T-helper 17 cell (primary cell): ENCODE results near the gene ALDH16A1. TPM values are rescaled to one million over a fixed set of nuclear protein-coding genes. Genes with fewer than 3 reads are reported as not detected.

Source experiments
- ATAC-seq: fragments of 150-1000 bp; cut with Tn5 transposase; 2 replicates; pipeline ENCODE4 v1.10.0; 2021; ENCODE audit warnings: mild to moderate bottlenecking, moderate library complexity
- DNase-seq, 3 donors: peaks; one replicate each; pipeline versions ENCODE4 v3.0.0 to v3.0.0-alpha.2; 2020 to 2021
- H3K9me3 ChIP-seq: one replicate; pipeline ENCODE4 v1.7.0; 2013; ENCODE audit warnings: low read length, mild to moderate bottlenecking; ENCODE audit not compliant: control insufficient read depth, poor library complexity, severe bottlenecking
- H3K27ac Mint-ChIP-seq: one replicate; pipeline ENCODE4 v1.8.0; 2022; ENCODE audit warnings: mild to moderate bottlenecking, moderate library complexity, mixed read lengths
- H3K27me3 Mint-ChIP-seq: one replicate; pipeline ENCODE4 v1.8.0; 2022; ENCODE audit warnings: mixed read lengths
- H3K36me3 Mint-ChIP-seq: one replicate; pipeline ENCODE4 v1.8.0; 2022; ENCODE audit warnings: low read depth, mixed read lengths
- H3K4me1 Mint-ChIP-seq: one replicate; pipeline ENCODE4 v1.8.0; 2022; ENCODE audit warnings: mild to moderate bottlenecking, mixed read lengths
- H3K4me3 Mint-ChIP-seq: one replicate; pipeline ENCODE4 v1.8.0; 2022; ENCODE audit warnings: mild to moderate bottlenecking, moderate library complexity, mixed read lengths
- total RNA-seq, 4 donors: library from RNA in 2 of 4; stranded (reverse) in 2 of 4; gene quantifications; one replicate each; pipeline ENCODE4 v1.2.3 and lab custom pipeline; 2022 to 2026

Gene ALDH16A1
- total RNA-seq (10 to 100 TPM; 34.8 to 38.0 TPM), total RNA-seq (lab: John Stamatoyannopoulos, UW) (40.3 to 68.5 reads per million in 2 donors)

DNA sequence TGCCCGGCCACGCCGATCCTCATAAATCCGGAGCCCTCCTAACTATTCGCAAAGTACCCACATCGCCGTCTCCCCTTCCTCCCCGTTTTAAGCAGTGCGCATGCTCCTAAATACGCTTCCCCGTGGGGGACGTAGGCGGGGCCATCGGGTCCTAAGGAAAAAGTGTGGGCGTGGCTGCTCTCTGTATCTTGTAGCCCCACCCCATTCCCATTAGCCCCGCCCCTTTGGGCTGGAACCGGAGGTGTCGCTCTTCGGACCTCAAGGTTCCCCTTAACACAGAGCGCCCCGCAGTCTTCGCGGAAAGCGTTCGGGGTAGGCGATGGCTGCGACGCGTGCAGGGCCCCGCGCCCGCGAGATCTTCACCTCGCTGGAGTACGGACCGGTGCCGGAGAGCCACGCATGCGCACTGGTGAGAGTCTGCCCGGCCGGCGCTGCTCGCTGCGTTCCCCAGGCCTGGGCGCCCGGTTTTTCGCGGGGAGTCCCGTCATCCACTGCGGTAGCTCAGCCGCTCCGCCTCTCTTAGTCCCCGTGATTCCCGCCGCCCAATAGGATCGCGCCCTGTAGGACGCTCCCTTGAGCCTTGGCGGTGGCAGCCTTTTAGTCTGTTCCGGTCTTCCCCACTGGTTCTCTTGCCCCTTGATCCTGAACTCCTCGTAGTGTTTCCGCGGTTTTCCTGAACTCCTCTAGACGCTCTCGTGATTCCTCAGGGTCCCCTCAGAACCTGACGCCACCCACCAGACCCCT lies at the start of gene ALDH16A1:
Gene ALDH16A1 (plus strand): TSS at position 213 of the 744 bp plus-strand sequence. CDS start 107 bp downstream, at position 320.
- H3K9me3 ChIP-seq = no peaks in the 10 kb centered on the region
- H3K27me3 Mint-ChIP-seq = no peaks in the 10 kb centered on the region
- peaks cover 4% of the 10 kb centered on the region for H3K36me3 Mint-ChIP-seq
- H3K4me1 Mint-ChIP-seq = peaks cover 48% of the 10 kb centered on the region
- DNase-seq (peak; percentile 97 to 98 (median 98)), ATAC-seq (peak; percentile 87)
- H3K27ac Mint-ChIP-seq = peak within 1 kb of the TSS; percentile 99
- peak within 1 kb of the TSS; percentile 96 for H3K4me3 Mint-ChIP-seq

DNA sequence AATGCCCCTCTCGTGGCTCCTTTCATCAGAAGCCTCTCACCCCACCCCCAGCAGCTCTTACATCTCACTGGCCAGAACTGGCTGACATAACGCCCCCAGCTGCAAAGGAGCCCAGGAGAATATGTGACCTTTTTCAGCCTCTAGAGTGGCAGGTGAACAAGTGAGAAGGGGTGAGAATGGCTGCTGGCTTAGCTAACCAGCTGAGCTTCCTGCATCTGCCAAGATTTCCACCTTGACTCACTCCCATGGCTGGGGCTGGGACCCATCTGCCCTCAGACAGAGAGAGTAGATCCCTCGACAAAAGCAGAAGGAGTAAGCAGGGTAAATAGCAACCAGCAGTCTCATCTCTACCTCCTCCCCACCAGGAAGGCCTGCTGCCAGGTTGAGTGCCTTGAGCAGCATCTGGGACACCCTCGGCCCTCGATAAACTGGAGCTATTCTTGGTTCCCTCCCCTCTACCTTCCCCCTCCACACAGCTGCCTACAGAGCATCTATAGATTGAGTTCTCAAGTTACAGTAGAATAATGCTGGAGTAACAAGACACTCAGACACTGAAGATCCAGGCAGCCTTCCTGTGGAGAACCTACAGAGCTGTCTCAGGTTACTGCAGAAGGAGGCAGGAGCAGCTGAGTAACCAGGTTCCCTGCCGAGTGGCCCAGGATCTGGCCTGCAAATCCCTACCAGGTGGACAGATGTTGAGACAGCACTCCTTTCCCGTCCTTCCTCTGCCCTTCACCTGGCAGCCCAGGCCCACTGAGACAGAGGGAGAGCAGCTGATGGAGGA lies 49.4 kb upstream of the ALDH16A1 start:
- Mint-ChIP-seq H3K4me1 (peaks cover 24% of the 10 kb centered on the region), H3K4me3 (no peak overlapping the region), H3K27ac (peak overlapping the region; percentile 67), H3K27me3 (no peaks in the 10 kb centered on the region), H3K36me3 (peaks cover 2% of the 10 kb centered on the region)
- ATAC-seq (no peak), DNase-seq (no peak)
- no peaks in the 10 kb centered on the region for H3K9me3 ChIP-seq

DNA sequence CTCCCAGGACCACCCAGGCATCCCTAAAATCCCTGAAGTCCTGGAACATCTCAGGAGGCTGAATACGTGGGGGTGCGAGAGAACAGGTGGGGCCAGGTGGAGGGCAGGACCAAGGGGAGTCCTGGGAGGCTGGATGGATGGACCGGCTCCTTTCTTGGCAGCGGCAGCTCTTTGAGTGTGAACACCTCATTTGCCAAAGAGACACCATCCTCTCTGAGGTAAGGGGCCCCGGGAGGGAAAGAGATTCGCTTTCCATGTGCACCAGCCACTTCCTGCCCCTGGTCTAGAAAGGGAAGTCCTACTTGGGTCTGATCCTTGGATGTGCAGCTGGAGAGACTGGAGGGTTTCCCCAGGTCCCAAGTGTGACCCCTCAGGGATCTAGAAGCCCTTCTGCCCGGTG lies 45.9 kb upstream of the ALDH16A1 start:
- peaks cover 47% of the 10 kb centered on the region for H3K4me1 Mint-ChIP-seq
- H3K27ac Mint-ChIP-seq = peak overlapping the region; percentile 95
- H3K36me3 Mint-ChIP-seq = peaks cover 2% of the 10 kb centered on the region
- no peak overlapping the region for H3K4me3 Mint-ChIP-seq
- DNase-seq = no peak
- no peaks in the 10 kb centered on the region for H3K27me3 Mint-ChIP-seq
- no peak for ATAC-seq
- H3K9me3 ChIP-seq = no peaks in the 10 kb centered on the region

DNA sequence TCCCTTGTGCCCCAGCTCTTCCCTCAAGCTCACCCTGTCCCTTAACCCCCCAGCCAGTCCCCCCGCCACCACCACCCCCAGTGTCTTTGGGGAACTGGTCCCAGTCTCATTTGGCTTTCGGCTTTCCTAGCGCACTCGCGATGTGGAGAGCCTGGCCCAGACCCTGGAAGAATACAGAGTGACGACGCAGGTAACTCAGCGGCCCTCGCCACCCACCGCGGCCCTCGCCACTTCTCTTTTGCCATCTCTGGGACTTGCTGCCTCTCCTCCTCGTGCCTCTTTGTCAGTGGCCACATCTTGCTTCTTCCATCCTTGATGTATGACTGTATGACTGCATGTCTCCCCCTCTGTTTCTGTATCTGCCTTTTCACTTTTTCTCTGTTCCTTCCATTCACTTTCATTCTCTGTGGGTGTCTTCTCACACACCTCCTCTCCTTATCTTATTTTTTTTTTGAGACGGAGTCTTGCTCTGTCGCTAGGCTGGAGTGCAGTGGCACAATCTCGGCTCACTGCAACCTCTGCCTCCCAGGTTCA lies 45.5 kb upstream of the ALDH16A1 start:
- H3K4me1 Mint-ChIP-seq = peaks cover 51% of the 10 kb centered on the region
- peak overlapping the region; percentile 95 for H3K27ac Mint-ChIP-seq
- H3K4me3 Mint-ChIP-seq = peak overlapping the region; percentile 79
- no peaks in the 10 kb centered on the region for H3K9me3 ChIP-seq
- H3K27me3 Mint-ChIP-seq = no peaks in the 10 kb centered on the region
- peaks cover 2% of the 10 kb centered on the region for H3K36me3 Mint-ChIP-seq
- DNase-seq (no peak), ATAC-seq (no peak)

DNA sequence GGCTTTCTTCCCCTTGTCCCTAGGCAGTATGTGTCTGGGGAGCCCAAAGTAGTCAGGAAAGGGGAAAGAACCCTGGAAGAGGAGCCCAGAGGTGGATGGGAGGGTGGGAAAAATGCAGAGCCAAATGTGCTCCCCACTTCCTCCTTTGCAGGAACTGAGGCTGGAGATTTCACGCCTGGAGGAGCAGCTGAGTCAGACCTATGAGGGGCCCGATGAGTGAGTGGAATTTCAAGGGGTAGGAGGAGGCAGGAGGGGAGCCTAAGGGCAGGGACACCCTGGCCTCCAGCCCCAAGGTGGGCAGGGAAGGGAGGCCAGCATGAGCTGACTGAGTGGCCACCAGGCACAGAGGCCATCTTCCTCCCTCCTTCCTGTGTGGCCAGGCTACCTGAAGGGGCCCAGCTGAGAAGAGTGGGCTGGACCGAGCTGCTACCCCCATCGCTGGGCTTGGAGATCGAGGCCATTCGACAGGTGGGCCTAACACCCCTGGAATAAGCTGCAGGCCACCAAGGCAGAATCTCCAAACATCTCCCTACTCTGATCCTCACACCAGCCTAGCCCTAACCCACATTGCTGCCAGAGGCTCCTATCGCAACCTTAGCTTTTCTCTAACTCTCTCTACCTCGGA lies 44.1 kb upstream of the ALDH16A1 start:
- ATAC-seq = no peak
- Mint-ChIP-seq H3K4me1 (peaks cover 52% of the 10 kb centered on the region), H3K27me3 (no peaks in the 10 kb centered on the region)

DNA sequence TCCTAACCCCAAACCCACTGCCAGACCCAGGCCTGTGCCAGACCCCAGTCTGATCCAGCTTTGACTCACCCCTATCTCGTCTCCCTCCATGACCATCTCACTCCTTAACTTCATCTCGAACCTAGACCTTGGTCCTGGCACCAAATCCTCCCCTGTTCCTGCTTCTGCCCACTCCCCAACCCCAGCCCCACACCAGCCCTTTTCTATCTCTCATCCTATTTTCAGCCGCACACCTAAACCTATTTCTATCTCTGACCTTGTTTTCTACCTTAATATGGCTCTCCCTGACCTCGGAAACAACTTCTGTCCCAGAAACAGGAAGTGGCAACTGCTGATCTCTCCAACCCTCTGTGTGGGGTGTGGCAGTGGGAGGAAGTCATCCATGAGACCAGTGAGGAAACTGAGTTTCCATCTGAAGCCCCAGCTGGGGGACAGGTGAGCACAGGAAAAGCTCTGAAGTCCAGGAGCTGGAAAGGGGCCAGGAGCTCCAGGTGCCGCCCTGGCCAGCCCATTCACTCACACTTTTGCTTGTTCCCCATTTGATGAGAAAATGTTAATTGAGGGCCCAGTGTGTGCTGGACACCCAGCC lies 43.5 kb upstream of the ALDH16A1 start:
- Mint-ChIP-seq H3K27ac (peak overlapping the region; percentile 95), H3K27me3 (no peaks in the 10 kb centered on the region), H3K36me3 (peaks cover 2% of the 10 kb centered on the region), H3K4me1 (peaks cover 52% of the 10 kb centered on the region), H3K4me3 (peak overlapping the region; percentile 71)
- no peak for DNase-seq
- peak; percentile 75 for ATAC-seq
- no peaks in the 10 kb centered on the region for H3K9me3 ChIP-seq

More for the DNA sequence above, 44.1 kb upstream of the ALDH16A1 start:
- H3K9me3 ChIP-seq = no peaks in the 10 kb centered on the region
- Mint-ChIP-seq H3K27ac (peak overlapping the region; percentile 95), H3K4me3 (peak overlapping the region; percentile 79), H3K36me3 (peaks cover 2% of the 10 kb centered on the region)
- DNase-seq = no peak

DNA sequence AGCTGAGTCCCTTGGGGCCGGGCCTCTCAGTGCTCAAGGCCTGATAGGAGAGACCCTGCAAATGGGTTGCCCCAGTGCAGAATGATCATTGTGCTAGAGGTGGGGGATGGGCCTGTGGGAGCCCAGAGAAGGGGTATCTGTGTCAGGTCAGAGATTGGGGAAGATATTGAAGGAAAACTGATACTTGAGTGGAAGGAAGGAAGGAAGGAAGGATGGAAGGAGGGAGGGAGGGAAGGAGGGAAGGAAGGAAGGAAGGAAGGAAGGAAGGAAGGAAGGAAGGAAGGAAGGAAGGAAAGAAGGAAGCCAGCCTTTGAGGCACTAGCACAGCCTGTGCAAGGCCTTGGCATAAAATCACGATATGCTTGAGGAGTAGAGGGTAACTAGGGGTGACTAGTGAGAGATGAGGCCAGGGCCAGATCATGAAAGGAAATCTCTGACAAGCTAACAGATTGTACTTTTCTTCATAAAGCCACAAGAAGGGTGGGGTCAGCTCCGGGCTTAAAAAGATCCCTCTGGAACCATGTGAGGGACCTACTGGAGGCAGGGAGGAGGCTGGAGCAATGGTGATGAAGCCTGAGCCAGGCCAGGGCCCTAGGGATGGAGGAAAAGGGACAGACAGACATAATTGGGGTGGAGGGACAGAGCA lies 41.2 kb upstream of the ALDH16A1 start:
- peak overlapping the region; percentile 95 for H3K27ac Mint-ChIP-seq
- H3K9me3 ChIP-seq = no peaks in the 10 kb centered on the region
- H3K4me3 Mint-ChIP-seq = peak overlapping the region; percentile 42
- H3K27me3 Mint-ChIP-seq = no peaks in the 10 kb centered on the region
- no peak for ATAC-seq
- DNase-seq = no peak
- peaks cover 2% of the 10 kb centered on the region for H3K36me3 Mint-ChIP-seq
- H3K4me1 Mint-ChIP-seq = peaks cover 52% of the 10 kb centered on the region

DNA sequence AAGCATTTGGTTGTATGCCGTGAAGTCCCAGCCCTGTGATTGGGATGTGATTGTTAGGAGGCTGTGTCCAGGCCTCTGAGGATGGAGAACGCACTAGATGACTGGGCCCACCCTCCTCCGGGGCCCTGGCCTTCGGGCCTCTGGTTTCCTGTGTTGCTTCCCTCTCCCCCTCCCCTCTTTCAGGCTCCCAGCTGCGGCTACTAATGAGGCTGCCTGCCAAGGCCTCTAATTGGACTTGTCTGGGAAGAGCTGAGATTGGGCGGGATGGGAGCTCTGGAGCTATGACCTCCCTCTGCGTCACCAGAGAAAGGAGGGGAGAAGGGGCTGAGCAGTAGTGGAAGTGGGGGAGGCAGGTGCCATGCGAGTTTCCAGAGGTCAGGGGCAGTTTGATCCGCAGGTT lies 39.7 kb upstream of the ALDH16A1 start:
- H3K36me3 Mint-ChIP-seq = peaks cover 2% of the 10 kb centered on the region
- H3K27me3 Mint-ChIP-seq = peaks cover 10% of the 10 kb centered on the region
- no peak for ATAC-seq

DNA sequence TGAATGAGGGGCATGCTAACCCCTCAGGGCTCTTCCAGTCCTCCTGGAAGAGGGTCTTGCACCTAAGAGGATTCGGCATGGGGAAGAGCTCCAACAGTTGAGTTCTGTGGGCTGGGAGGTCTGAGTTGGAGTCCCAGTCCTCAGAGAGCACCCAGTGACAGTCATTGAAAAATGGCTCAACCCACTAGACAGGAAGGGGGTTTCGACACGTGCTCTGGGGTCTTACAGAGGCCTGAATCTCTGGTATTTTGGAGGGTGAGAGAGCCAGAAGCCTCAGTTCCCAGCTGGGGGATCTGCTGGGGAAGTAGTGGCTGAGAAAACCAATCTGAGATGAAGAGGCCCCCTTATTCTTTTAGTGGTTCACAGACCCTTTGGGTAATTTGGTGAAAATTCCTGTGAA lies 38.8 kb upstream of the ALDH16A1 start:
- ATAC-seq (no peak), DNase-seq (no peak)
- peaks cover 19% of the 10 kb centered on the region for H3K27me3 Mint-ChIP-seq
- H3K4me3 Mint-ChIP-seq = peak overlapping the region; percentile 25
- H3K4me1 Mint-ChIP-seq = peaks cover 40% of the 10 kb centered on the region
- H3K9me3 ChIP-seq = no peaks in the 10 kb centered on the region
- H3K36me3 Mint-ChIP-seq = peaks cover 2% of the 10 kb centered on the region
- H3K27ac Mint-ChIP-seq = no peak overlapping the region

More for the DNA sequence above, 39.7 kb upstream of the ALDH16A1 start:
- H3K9me3 ChIP-seq = no peaks in the 10 kb centered on the region
- Mint-ChIP-seq H3K4me3 (no peak overlapping the region), H3K27ac (peak overlapping the region; percentile 32), H3K4me1 (peaks cover 48% of the 10 kb centered on the region)
- DNase-seq = no peak

DNA sequence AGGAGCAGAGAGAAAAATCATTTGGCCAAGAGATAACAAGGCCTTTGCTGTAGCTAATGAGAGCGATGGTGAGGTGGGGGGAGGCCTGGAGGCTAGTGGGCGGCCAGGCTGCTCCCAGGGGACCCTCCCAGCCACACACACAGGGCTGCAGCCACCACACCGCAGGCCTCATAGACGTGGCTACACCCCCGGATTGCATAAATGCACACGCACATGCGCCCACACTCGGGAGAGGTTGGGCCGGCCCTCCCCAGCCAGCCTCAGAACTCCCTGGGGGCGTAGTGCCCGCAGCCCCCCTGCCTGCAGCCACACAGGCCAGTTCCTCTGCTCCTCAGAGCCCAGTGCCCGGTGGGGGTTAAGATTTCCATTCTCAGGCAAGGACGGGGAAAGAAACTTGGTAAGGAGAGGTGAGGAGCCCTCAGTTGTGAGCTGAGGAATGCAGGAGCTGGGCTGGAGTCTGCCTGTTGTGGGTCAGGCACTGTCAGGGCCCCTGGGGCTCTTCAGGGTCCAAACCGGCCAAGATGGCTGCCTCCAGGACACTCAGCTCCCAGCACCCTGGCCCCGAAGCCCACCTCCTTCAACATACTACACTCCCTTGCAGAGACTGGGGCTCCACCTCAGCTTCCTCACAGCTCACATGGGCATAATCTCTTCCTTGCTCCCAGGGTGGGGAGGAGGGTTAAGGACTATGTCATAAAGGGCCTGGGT lies 37.8 kb upstream of the ALDH16A1 start:
- H3K4me3 Mint-ChIP-seq = no peak overlapping the region
- ATAC-seq (no peak), DNase-seq (no peak)
- H3K36me3 Mint-ChIP-seq = peaks cover 5% of the 10 kb centered on the region
- no peaks in the 10 kb centered on the region for H3K9me3 ChIP-seq
- peaks cover 29% of the 10 kb centered on the region for H3K27me3 Mint-ChIP-seq
- peaks cover 38% of the 10 kb centered on the region for H3K4me1 Mint-ChIP-seq
- H3K27ac Mint-ChIP-seq = no peak overlapping the region

DNA sequence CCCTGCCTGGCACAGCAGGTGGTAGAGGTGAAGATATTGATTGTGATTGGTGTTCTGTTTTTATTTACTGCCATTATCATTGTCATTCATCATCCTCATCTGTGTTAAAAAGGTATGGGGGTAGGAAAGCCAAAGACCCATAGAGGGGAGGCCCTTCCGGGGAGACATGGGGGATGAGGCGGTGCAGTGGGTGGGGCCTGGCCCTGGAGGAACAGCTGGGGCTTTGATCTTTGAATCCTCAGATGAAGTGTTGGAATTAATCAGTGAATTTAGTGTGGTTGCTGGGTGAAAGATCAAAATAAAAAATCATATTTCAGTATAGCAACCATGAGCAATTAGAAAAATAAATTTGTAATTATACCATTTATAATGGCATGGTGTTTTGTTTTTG lies 37.2 kb upstream of the ALDH16A1 start:
- ATAC-seq (no peak), DNase-seq (no peak)
- no peak overlapping the region for H3K4me3 Mint-ChIP-seq
- peaks cover 5% of the 10 kb centered on the region for H3K36me3 Mint-ChIP-seq
- no peak overlapping the region for H3K27ac Mint-ChIP-seq
- peaks cover 34% of the 10 kb centered on the region for H3K27me3 Mint-ChIP-seq
- H3K9me3 ChIP-seq = no peaks in the 10 kb centered on the region
- H3K4me1 Mint-ChIP-seq = peaks cover 38% of the 10 kb centered on the region

DNA sequence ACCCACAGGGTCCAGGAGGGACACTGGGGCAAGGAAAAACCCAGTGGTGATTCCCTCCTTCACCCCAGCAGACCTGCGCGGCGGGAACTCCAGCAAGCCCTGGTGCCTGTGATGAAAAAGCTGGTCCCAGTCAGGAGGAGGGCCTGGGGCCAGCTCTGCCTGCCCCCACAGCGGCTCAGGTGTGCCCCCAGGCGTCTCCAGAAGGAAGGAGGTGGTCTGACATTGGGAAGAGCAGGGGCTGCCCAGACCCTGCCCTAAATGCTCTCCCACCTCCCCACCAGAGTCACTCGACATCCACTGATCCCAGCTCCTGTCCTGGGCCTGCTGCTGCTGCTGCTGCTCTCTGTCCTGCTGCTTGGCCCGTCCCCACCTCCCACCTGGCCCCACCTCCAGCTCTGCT lies 35.9 kb upstream of the ALDH16A1 start:
- peaks cover 9% of the 10 kb centered on the region for H3K36me3 Mint-ChIP-seq
- H3K4me3 Mint-ChIP-seq = no peak overlapping the region
- H3K27ac Mint-ChIP-seq = no peak overlapping the region
- peaks cover 47% of the 10 kb centered on the region for H3K27me3 Mint-ChIP-seq
- H3K9me3 ChIP-seq = no peaks in the 10 kb centered on the region
- peaks cover 38% of the 10 kb centered on the region for H3K4me1 Mint-ChIP-seq
- DNase-seq (no peak), ATAC-seq (no peak)
